Measurements from ENCODE around the gene ZDHHC3.

The ZDHHC3 gene, protein sequence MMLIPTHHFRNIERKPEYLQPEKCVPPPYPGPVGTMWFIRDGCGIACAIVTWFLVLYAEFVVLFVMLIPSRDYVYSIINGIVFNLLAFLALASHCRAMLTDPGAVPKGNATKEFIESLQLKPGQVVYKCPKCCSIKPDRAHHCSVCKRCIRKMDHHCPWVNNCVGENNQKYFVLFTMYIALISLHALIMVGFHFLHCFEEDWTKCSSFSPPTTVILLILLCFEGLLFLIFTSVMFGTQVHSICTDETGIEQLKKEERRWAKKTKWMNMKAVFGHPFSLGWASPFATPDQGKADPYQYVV
- 43.7 to 53.3 (median 48.0) reads per million in 4 donors for total RNA-seq

DNA sequence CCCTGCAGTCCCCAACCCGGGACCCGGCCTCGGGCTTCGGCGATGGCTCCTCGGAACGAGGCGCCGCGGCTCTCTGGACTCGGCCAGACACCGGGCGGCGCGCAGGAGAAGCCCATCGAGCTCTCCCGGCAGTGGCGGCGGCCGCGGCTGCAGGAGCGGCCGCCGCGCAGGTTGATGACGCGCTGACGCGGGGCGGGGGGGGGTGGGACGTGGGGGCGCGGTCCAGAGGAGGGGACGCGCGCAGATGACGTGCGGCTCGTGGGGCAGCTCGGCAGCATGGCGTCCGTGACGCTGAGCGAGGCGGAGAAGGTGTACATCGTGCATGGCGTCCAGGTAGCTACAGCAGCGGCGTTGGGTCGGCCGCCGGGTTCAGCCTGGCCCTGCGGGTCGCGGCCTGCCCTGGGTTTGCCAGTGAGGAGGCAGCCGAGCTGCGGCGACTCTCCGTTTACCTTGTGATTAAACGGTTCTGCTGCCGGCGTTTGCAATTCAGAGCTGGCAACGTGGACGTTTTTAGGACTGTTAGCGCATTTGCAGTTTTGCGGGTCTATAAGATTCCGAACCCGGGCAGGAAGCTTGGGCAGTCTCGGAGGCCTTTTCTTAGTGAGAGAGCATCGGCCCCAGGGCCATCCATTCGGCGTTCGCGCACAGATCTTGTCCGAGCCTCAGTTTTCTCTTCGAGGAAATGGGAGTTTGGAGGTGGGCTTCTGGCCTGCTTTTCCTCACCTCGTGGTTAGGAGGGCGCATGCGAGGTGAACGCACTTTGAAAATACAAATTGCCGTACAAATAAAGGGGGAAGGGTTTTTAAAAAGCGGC is at the start of gene ZDHHC3, which contains the start of gene EXOSC7:
ZDHHC3 (minus strand) TSS at position 173 of the 814 bp plus-strand sequence. CDS start 16,738 bp downstream, outside the sequence.
EXOSC7 (plus strand) TSS at position 243 of the 814 bp plus-strand sequence; CDS start at position 277, 34 bp downstream.
- DNase-seq: peak; percentile 75 to 90 (median 86)

DNA sequence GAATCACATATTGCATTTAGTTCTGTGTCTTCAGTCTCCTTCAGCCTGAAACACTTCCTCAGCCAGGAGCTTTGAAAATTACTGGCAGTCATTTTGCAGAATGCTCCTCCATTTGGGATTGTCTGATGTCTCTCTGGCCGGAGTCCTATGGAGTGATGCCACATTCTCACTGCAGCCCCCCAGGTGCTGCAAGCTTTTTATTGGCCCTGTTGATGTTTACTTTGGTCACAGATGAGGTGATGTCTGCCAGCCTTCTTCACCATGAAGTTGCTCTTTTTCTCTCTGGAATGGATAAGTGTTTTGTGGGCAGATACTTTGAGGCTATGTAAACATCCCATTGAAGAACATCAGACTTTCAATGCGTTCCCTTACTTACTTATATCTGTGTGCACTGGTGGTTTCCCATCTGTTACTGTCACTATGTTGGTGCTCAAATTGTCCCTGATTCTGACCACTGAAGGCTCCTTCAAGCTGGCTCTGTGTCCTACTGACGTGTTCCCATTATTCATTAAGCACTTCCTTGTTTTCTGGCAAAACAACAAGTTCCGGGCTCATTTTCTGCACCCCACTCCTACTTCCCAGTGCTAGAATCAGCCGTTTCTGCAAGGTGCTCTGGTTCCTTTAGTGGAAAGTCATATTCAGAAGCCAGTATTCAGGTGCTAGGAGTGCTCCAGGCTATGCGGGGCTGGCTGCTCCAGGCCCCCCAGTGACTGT is 48.7 kb upstream of the ZDHHC3 start:
- DNase-seq: no peak

DNA sequence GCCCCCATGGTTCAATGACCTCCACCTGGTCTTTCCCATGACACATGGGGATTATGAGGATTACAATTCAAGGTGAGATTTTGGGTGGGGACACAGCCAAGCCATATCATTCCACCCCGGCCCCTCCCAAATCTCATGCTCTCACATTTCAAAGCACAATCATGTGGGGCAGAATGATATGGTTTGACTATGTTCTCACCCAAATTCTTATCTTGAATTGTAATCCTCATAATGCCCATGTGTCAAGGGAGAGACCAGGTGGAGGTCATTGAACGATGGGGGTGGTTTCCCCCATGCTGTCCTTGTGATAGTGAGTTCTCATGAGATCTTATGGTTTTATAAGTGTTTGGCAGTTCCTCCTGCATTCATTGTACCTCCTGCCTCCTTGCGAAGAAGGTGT is 47.7 kb upstream of the ZDHHC3 start:
- DNase-seq: no peak

DNA sequence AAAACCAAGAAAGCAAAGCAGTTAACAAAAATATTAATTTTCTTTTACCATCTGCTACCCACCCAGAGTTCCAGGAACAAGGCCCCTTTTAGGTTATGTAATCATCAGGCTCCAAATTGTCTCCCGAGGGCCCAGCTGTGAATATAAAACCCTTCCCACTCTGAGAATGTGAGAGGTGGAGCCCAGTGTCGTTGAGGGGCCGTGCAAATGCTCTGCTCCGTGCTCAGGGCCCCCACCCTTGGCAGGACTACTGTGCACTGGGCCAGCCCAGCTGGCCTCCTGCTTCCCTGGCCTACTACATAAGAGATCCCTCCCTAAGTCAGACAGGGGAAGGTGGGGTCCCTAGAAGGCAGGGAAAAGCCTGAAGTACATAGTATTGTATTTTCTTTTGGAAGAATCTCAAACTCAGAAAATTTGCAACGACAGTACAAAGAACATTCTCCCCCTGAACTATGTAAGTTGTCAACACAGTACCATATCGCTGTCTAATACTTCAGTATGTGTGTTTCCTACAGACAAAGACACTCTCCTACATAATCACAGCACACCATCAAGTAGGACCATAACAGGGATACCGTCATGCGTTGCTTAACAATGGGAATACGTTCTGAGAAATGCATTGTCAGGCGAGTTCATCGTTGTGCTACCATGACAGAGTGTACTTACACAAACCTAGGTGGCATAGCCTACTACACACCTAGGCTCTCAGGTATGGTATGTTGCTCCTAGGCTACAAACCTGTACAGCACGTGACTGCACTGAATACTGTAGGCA is 45.7 kb upstream of the ZDHHC3 start:
- DNase-seq: no peak

DNA sequence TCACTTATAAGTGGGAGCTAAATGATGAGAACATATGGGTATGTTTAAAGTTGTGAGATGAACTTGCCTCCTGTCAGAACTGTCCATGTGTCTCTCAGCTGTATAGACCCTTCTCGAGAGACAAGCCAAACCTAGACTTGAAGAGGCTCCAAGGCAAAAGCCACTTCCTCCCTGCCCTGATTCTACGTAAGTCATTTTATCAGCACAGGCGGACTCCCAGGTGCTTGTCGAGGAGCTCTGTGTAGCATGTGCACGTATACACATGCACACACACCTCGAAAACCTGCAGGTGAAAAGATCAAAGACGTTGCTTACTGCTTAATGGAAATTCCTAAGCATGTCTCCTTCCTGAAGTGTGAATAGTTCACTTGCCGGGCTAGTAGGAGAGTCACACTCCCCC is 44.6 kb upstream of the ZDHHC3 start:
- peak in 1 of 5 donors; percentile 12 for DNase-seq

DNA sequence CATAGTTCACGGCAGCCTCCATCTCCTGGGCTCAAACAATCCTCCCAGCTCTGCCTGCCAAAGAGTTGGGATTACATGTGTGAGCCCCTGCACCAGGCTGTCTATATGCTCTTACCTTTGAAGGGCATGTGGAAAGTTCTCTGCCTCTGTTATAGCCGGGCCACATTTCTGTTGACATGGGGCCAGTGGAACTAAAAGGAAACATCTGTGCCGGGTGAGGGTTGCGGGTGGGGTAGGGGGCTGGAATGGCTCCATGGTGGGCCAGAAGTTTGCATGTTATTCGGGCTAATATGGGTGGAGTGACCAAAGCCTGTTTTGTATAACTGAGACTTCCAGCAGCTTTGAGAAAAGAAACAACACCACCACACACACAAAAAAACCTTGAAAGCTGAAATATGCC is 41.8 kb upstream of the ZDHHC3 start:
- DNase-seq: no peak

DNA sequence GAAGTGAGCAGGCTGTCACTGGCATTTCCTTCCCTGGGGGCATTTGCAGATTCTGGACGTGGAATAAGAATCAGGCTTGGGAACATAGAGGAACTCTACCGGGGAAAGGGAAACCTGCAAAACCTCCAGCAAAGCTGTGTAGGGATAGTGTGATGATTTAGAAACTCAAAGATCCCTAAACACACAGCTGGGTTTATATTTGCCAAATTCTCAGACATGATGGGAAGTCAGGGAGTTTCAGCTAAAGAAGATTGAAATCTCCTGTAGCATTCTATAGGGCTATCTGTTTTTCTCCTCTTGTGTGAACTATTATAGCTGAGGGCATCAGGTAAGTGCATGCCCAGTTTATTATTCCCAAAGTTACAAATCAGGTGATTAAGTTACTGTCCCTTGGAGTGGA is 40.9 kb upstream of the ZDHHC3 start:
- DNase-seq: no peak

DNA sequence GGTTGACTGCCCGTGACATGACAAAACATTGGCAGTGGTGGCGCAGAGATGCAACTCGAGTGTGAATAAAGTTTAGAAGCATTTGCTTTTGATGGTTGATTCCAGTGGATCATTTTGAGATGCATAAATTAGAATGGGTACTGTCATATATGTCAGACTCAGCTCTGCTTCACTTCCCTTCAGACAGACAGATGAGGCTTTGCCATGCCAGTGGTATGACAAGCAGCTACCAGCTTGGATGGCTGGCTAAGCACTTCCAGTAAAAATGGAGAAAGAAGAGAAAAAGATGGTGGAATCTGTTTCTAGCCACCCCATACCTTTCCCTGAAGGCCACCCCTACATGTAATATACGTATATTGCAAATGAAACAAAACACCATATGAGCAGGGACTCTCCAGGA is 36.6 kb upstream of the ZDHHC3 start:
- no peak for DNase-seq

DNA sequence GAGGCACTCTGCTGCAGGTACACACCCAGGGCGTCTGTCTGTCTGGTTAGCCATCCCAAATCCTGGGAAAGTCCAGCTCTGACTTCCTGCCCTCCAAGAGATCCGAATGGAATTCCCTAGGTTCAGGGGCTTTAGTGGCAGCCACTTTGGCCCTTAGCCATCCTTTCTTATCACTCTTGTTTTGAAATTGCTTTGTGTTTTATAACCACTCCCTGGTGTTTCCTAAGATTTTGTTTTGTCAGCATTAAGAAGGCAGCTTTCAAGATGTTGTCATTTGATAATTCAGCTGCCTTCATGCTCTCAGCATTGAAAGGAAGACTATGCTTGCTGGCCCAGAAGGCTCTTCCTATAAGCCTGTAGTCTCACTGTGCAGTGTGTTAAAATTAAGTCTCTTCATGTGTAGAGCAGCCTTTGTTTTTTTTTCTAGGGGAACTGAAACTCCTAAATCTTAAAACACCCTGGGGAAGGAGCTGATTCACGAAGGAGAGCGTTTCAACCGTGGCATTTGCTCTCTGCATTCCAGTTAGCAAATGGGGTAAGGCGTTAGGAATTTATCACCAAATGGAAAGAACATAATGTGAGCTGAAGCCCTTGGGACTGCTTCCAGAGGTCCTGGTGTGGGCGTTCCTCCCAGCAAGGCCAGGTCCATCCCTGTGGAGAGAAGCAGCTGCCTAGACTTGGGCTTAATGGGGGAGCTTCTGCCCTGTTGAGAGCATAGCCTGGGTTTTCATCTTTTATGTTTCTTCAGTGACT is 36.0 kb upstream of the ZDHHC3 start:
- DNase-seq: no peak

DNA sequence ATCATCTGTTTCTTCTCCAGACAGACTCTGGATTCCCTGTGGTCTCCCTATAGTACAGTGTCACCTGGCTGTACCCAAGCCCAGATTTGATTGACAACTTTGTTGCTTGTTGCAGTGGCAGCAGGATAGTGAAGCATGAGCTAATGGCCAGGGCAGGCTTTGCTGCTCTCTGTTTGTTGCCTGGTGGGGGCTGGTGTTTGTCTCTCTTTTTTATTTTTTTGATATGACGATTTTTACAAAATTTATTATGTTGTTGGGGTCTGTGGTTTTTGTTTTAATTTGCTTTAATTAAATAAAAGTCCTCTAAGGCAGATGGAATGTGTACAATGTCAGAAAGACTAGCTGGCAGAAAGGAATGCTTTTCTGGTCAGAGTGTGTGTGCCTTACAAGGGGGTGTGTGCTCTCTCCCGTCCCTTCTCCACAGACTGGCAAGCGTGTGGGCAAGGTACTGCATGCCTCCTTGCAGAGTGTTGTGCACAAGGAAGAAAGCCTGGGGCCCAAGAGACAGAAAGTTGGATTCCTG is 34.9 kb upstream of the ZDHHC3 start:
- no peak for DNase-seq

DNA sequence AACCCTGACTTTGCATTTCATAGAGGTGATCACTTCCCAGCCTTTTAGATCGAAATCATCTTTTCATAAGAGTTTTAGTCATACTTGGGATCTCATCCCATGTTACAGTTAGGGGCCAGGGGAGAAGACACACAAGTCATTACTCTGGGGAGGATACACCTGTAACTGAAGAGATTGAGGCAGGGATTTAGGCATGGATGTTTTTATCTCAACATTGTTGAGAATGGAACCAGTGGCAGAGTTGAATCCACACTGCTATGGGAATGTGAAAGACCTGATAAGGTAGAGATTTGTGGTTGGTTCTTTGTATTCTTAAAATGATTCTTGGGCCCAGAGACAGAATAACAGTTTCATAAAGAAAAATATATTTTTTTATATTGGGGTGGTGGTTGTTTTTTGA is 33.9 kb upstream of the ZDHHC3 start:
- no peak for DNase-seq

DNA sequence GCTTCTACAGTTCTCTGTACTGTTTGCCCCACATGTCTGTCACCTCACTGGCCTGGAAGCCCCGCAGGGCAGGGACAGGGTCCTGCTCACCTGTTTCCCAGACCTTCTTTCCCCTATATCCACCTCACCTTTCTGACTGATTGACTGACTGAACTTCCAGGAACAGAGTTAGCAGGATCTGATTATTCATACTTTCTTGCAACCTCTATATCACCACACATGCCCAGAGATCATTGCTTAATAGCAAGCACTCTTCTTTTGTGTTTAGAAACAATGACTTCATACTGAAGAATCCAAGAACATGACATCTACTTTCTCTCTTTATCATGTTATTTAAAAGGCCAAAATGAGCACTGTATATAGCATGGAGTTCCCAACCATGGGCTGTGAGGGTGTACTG is 32.1 kb upstream of the ZDHHC3 start:
- no peak for DNase-seq

DNA sequence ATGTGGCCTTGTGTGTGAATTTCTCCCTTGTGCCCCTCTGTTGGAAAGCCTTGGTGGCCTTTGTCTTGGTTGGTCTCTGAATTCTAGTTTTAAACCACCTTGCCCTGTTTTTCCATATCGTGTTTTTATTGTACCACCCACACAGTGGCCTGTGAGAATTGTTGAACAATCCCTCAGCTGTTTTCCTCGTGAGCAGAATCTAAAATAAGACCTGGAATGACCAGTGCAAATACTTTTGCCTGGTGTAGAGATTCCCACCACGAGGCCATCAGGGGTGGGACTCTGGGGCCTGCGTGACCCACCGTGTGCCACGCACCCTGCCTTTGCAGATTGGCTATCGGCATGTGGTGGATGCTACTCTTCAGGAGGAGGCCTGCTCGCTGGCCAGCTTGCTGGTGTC is 31.1 kb upstream of the ZDHHC3 start:
- DNase-seq: no peak

DNA sequence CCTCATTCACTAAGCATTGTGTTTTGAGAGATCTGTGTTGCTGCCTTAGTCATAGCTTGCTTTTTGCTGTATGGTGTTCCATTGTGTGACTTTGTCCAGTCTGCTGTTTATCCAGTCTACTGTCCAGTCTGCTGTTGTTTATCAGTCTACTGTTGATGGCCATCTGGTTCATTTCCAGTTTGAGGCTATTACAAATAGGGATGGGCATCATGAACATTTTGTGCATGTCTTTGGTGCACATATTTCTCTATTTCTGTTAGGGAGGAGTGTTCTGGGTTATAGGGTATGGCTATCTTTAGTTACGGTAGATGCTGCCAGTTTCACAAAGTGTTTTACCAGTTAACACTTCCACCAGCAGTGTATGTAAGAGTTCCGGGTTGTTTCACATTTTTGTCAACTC is 27.9 kb upstream of the ZDHHC3 start:
- no peak for DNase-seq

DNA sequence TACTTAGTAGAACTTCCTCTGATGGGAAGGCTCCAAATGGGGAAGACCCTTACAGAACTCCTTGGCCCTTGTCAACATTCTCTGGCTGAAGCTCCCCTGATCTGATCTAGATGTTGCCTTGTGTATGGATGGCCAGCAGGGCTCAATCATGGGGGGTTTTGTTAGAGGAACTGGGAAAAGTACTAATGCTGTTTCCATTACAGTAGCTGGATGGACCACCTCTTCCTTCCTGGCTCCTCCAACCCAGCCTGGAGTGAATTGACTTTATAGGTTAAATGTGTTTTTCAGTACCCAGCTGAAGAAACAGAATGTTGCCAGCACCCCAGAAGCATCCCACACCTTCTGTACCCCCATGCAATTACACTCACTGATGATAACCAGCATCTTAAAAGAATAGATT is 27.4 kb upstream of the ZDHHC3 start:
- DNase-seq: no peak

DNA sequence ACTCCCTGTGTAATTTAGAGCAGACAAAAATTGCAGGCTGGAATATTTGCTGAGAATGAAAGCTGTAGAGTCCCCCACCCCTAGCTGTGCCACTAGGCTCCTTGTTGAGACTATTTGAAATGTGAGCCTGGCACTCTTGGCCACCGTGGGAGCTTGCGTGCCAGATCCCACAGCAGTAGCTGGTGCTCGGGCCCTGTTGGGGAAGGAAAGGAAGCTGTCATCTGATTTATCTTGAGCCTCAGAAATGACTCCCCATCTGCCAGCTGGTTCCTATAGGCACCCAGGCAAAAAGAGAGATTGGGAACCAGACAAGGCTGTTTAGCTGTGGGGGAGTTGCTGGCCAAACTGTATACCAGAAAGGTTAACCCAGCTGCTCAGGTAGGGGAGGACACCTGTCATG is 26.7 kb upstream of the ZDHHC3 start:
- no peak for DNase-seq

DNA sequence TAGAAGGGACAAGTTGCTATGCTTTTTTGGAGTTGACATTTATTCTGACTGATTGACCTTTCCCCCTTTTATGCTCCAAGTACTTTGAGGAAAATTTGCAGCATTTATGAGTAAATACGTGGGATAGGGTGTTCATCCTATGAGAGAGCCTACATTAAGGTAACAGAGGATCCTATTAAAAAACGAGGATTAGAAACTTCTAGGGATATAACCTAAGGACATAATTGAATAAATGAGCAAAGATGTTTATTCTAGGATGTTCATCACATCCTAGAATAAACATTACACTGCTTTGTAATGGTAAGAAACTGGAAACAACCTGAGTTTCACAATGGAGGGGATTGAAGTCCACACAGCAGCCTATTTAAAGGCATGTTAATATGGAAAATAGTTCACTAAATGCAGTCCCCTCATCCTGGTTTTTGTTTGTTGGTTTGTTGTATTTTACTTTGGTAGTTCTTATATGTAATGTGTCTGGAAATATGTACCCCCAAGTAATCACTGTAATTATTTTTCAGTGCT is 26.2 kb upstream of the ZDHHC3 start:
- DNase-seq: no peak

DNA sequence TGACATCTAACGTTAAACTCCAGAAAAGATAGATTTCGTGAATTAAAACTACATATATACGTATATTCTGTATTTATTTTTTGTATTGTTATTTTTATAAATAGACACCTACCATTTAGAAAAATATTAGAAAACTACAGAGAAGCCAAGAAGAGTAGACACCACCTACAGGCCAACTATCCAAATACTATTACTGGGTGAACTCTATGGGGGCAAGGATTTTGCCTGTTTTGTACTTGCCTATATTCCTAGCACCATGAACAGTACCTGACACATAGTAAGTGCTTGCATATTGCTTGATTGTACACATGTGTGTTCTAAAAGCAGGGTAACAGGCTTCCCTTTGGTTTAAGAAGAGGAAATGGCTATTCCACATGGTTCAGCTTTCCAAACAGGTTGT is 25.8 kb upstream of the ZDHHC3 start:
- DNase-seq: no peak

DNA sequence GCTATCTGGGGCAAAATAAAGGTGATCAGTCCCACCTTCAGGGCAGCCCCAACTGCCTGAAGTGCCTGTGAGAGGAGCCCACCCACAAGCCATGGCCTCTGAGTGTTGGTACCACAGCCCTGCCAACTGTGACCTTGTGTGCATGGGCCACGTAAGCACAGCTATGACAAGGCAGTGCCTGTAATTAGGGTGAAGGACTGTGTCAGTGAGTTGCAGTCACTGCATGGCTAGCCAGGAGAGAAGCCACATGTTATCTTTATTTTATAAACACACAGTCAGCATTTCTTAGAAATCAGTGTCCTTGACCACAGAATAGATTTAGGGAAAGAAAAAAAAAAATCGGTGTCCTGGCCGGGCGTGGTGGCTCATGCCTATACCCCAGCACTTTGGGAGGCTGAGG is 24.8 kb upstream of the ZDHHC3 start:
- no peak for DNase-seq

DNA sequence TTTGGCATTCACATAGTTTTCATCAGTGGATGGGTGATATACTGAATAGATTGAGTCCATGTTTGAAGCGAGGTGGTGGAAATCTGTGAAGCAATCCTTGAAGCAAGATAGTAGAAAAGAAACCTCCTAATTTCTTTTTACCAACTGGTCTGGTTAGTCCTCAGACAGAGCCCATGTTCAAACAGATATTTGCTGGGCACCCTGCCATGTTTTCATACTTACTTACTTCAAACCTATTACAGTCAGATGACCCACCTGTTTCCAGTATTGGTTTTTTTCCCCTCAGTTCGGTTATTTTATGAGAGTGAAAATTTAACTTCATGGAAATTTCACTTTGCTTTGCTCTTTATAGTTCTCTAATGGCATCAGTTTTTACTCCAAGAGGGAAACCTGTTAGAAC is 23.8 kb upstream of the ZDHHC3 start:
- no peak for DNase-seq

DNA sequence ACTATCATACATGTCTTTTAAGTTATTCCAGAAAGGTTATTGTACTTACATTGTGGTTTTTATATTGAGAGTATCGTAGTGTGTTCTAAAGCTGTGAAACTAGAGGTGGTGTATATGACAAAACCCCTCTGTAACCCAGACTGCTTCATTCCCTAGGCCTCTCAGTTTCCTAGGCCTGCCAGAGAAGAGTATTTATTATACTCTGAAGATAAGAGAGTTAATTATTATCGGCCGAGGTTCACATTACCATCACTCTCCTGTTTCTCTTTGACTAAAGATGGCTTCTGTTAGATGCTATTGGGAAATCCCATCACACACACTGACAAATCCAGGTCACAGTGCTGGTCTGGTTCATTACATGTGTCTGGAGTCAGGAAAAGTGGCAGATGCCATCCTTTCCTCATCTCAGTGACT is 20.6 kb upstream of the ZDHHC3 start:
- DNase-seq: no peak
